Kidney capillary endothelial cell (primary cell): ENCODE measurements around the gene PSMD1.
A peak's percentile ranks its signal among the peaks of the same experiment; 100 is the strongest.
"Not testable (repeated sequence)": the region's sequence is repeated elsewhere in the genome, so short reads cannot be mapped to it uniquely, and the experiment has no call there.

Experiments
- DNase-seq: peaks from one replicate; pipeline ENCODE4 v3.0.0-alpha.2; 2018; ENCODE audit warnings: low spot score

The PSMD1 gene

GRCh38 chr2:231117922-231118613, 61.4 kb downstream of the PSMD1 start:
- DNase-seq, result no peak

- DNase-seq, result no peak
These were observed 61.9 kb downstream of the PSMD1 start for GRCh38 chr2:231118614-231118942.

- DNase-seq, result no peak
These were observed 66.8 kb downstream of the PSMD1 start for GRCh38 chr2:231123362-231123898.

GRCh38 chr2:231124838-231125568, 68.3 kb downstream of the PSMD1 start, which contains the start of gene HTR2B:
HTR2B (minus strand) TSS chr2:231125042; CDS start chr2:231123764, 1,278 bp downstream.
- DNase-seq, result no peak

GRCh38 chr2:231126123-231126522, 69.5 kb downstream of the PSMD1 start:
- no peak for DNase-seq

- no peak for DNase-seq
These were observed 70.8 kb downstream of the PSMD1 start for GRCh38 chr2:231127480-231127879.

GRCh38 chr2:231127936-231128335, 71.3 kb downstream of the PSMD1 start:
- no peak for DNase-seq

- no peak for DNase-seq
These were observed 71.9 kb downstream of the PSMD1 start for GRCh38 chr2:231128541-231128940.

- DNase-seq, result no peak
These were observed 72.5 kb downstream of the PSMD1 start for GRCh38 chr2:231129216-231129615.

GRCh38 chr2:231130336-231131056, 73.8 kb downstream of the PSMD1 start:
- no peak for DNase-seq

- DNase-seq, result peak; percentile 41
These were observed 75.5 kb downstream of the PSMD1 start for GRCh38 chr2:231132129-231132528.

- DNase-seq, result no peak
These were observed 76.9 kb downstream of the PSMD1 start for GRCh38 chr2:231133365-231134099.

- DNase-seq, result no peak
These were observed 78.4 kb downstream of the PSMD1 start for GRCh38 chr2:231134910-231135655.

GRCh38 chr2:231138699-231139098, 82.0 kb downstream of the PSMD1 start:
- no peak for DNase-seq

- DNase-seq, result no peak
These were observed 83.1 kb downstream of the PSMD1 start for GRCh38 chr2:231139796-231140195.

GRCh38 chr2:231140808-231141207, 84.1 kb downstream of the PSMD1 start:
- DNase-seq, result not testable (repeated sequence)

GRCh38 chr2:231144896-231145295, 88.2 kb downstream of the PSMD1 start:
- no peak for DNase-seq

GRCh38 chr2:231146665-231147064, 90.0 kb downstream of the PSMD1 start:
- DNase-seq, result no peak

GRCh38 chr2:231152800-231153557, 96.3 kb downstream of the PSMD1 start:
- no peak for DNase-seq

- no peak for DNase-seq
These were observed 102.6 kb downstream of the PSMD1 start for GRCh38 chr2:231159306-231159705.

- DNase-seq, result no peak
These were observed 104.0 kb downstream of the PSMD1 start for GRCh38 chr2:231160701-231161100.
